Activated naive CD4-positive, alpha-beta T cell treated with anti-CD3 and anti-CD28 coated beads, Interleukin-2, amount 50 U/mL, for 72 hours (primary cell): Measurements from ENCODE around the gene FKBP7. TPM values are rescaled to one million over a fixed set of nuclear protein-coding genes. Genes with fewer than 3 reads are reported as not detected.
"Not testable (repeated sequence)": the region's sequence is repeated elsewhere in the genome, so short reads cannot be mapped to it uniquely, and the experiment has no call there.

Experiments used
- ATAC-seq, 2 donors: fragments of 150-1000 bp; cut with Tn5 transposase; 2 replicates each; pipeline ENCODE4 v1.10.0; 2021; ENCODE audit warnings: mild to moderate bottlenecking in 2 of 2, moderate library complexity in 2 of 2
- DNase-seq, 2 donors: peaks; one replicate each; pipeline ENCODE4 v3.0.0; 2021 to 2022; ENCODE audit warnings: low spot score in 2 of 2
- H3K27ac Mint-ChIP-seq, 2 donors: one replicate each; pipeline ENCODE4 v1.8.0; 2022; ENCODE audit warnings: mild to moderate bottlenecking in 2 of 2, mixed read lengths in 2 of 2
- H3K36me3 Mint-ChIP-seq, 2 donors: one replicate each; pipeline ENCODE4 v1.8.0; 2022; ENCODE audit warnings: mixed read lengths in 2 of 2
- H3K9me3 Mint-ChIP-seq, 2 donors: one replicate each; pipeline ENCODE4 v1.8.0; 2022; ENCODE audit warnings: mixed read lengths in 2 of 2
- total RNA-seq, 2 donors: library from RNA; stranded (reverse); gene quantifications; one replicate each; pipeline ENCODE4 v1.2.3, GENCODE V29; 2022

Gene FKBP7
- 1 to 10 TPM; 1.6 to 2.8 TPM for total RNA-seq

- H3K36me3 Mint-ChIP-seq: peaks cover 4 to 5% of the 10 kb centered on the region in 2 donors
- peak; percentile 78 to 83 for DNase-seq
- peak; percentile 72 to 81 for ATAC-seq
- peak within 1 kb of the TSS; percentile 90 to 95 for H3K27ac Mint-ChIP-seq
- H3K9me3 Mint-ChIP-seq: no peaks in the 10 kb centered on the region
Observed at GRCh38 chr2:178478439-178479274, at the start of gene FKBP7. Gene FKBP7 (minus strand): TSS chr2:178478600. CDS start chr2:178478499, 101 bp downstream.

GRCh38 chr2:178527592-178527991 lies 49.2 kb upstream of the FKBP7 start:
- DNase-seq: no peak
- no peak for ATAC-seq
- Mint-ChIP-seq H3K27ac (no peak overlapping the region), H3K9me3 (peaks cover 4 to 5% of the 10 kb centered on the region in 2 donors), H3K36me3 (peaks cover 29 to 44% of the 10 kb centered on the region in 2 donors)

- DNase-seq (no peak), ATAC-seq (no peak)
- Mint-ChIP-seq H3K36me3 (peaks cover 20 to 41% of the 10 kb centered on the region in 2 donors), H3K27ac (no peak overlapping the region), H3K9me3 (peaks cover 5 to 6% of the 10 kb centered on the region in 2 donors)
Observed at GRCh38 chr2:178526256-178526655, 47.9 kb upstream of the FKBP7 start.

- H3K9me3 Mint-ChIP-seq, ATAC-seq, H3K27ac Mint-ChIP-seq, DNase-seq: not testable (repeated sequence)
- H3K36me3 Mint-ChIP-seq: peaks cover 20 to 40% of the 10 kb centered on the region in 2 donors
Observed at GRCh38 chr2:178525460-178525859, 47.1 kb upstream of the FKBP7 start.

- not testable (repeated sequence) for DNase-seq, H3K9me3 Mint-ChIP-seq, H3K27ac Mint-ChIP-seq, ATAC-seq
- peaks cover 20 to 40% of the 10 kb centered on the region in 2 donors for H3K36me3 Mint-ChIP-seq
Observed at GRCh38 chr2:178525010-178525409, 46.6 kb upstream of the FKBP7 start.

GRCh38 chr2:178523596-178524134 lies 45.3 kb upstream of the FKBP7 start:
- ATAC-seq (no peak), DNase-seq (no peak)
- peaks cover 5 to 6% of the 10 kb centered on the region in 2 donors for H3K9me3 Mint-ChIP-seq
- H3K36me3 Mint-ChIP-seq: peaks cover 20 to 40% of the 10 kb centered on the region in 2 donors
- peak overlapping the region; percentile 94 to 96 for H3K27ac Mint-ChIP-seq

- peaks cover 5 to 6% of the 10 kb centered on the region in 2 donors for H3K9me3 Mint-ChIP-seq
- H3K36me3 Mint-ChIP-seq: peaks cover 20 to 42% of the 10 kb centered on the region in 2 donors
- DNase-seq (peak; percentile 84 to 87), ATAC-seq (peak; percentile 83 to 89)
- peak overlapping the region; percentile 94 to 96 for H3K27ac Mint-ChIP-seq
Observed at GRCh38 chr2:178522950-178523595, 44.7 kb upstream of the FKBP7 start.

- DNase-seq: peak in 1 of 2 donors; percentile 61
- ATAC-seq: peak; percentile 71 to 83
- H3K36me3 Mint-ChIP-seq: peaks cover 20 to 47% of the 10 kb centered on the region in 2 donors
- peaks cover 5 to 6% of the 10 kb centered on the region in 2 donors for H3K9me3 Mint-ChIP-seq
- H3K27ac Mint-ChIP-seq: peak overlapping the region; percentile 56 to 94
Observed at GRCh38 chr2:178521304-178522150, 43.1 kb upstream of the FKBP7 start.

- H3K36me3 Mint-ChIP-seq: peaks cover under 1 to 31% of the 10 kb centered on the region in 2 donors
- no peak for ATAC-seq
- H3K27ac Mint-ChIP-seq: no peak overlapping the region
- H3K9me3 Mint-ChIP-seq: peaks cover 5 to 6% of the 10 kb centered on the region in 2 donors
- DNase-seq: no peak
Observed at GRCh38 chr2:178517496-178517895, 39.1 kb upstream of the FKBP7 start.

- H3K36me3 Mint-ChIP-seq: peaks cover 2 to 26% of the 10 kb centered on the region in 2 donors
- DNase-seq: peak in 1 of 2 donors; percentile 44
- peak; percentile 93 to 99 for ATAC-seq
- no peaks in the 10 kb centered on the region for H3K9me3 Mint-ChIP-seq
- peak overlapping the region; percentile 41 to 94 for H3K27ac Mint-ChIP-seq
Observed at GRCh38 chr2:178514664-178515063, 36.3 kb upstream of the FKBP7 start.

GRCh38 chr2:178513876-178514275 lies 35.5 kb upstream of the FKBP7 start:
- no peak for DNase-seq
- Mint-ChIP-seq H3K36me3 (peaks cover 4 to 26% of the 10 kb centered on the region in 2 donors), H3K9me3 (no peaks in the 10 kb centered on the region), H3K27ac (no peak overlapping the region)
- ATAC-seq: no peak

GRCh38 chr2:178512484-178512883 lies 34.1 kb upstream of the FKBP7 start:
- H3K27ac Mint-ChIP-seq: no peak overlapping the region
- peak in 1 of 2 donors; percentile 15 for ATAC-seq
- peaks cover 4 to 19% of the 10 kb centered on the region in 2 donors for H3K36me3 Mint-ChIP-seq
- no peak for DNase-seq
- no peaks in the 10 kb centered on the region for H3K9me3 Mint-ChIP-seq

GRCh38 chr2:178510384-178510783 lies 32.0 kb upstream of the FKBP7 start:
- DNase-seq: no peak
- Mint-ChIP-seq H3K27ac (no peak overlapping the region), H3K36me3 (peaks cover 4 to 26% of the 10 kb centered on the region in 2 donors), H3K9me3 (no peaks in the 10 kb centered on the region)
- ATAC-seq: no peak

GRCh38 chr2:178508646-178509045 lies 30.2 kb upstream of the FKBP7 start:
- Mint-ChIP-seq H3K36me3 (peaks cover 4 to 26% of the 10 kb centered on the region in 2 donors), H3K9me3 (no peaks in the 10 kb centered on the region), H3K27ac (peak overlapping the region in 1 of 2 donors; percentile 24)
- DNase-seq (no peak), ATAC-seq (no peak)

GRCh38 chr2:178506949-178507348 lies 28.5 kb upstream of the FKBP7 start:
- H3K9me3 Mint-ChIP-seq: no peaks in the 10 kb centered on the region
- ATAC-seq (no peak), DNase-seq (no peak)
- no peak overlapping the region for H3K27ac Mint-ChIP-seq
- peaks cover 4 to 18% of the 10 kb centered on the region in 2 donors for H3K36me3 Mint-ChIP-seq

- Mint-ChIP-seq H3K27ac (no peak overlapping the region), H3K36me3 (peaks cover 4 to 16% of the 10 kb centered on the region in 2 donors), H3K9me3 (no peaks in the 10 kb centered on the region)
- no peak for DNase-seq
- ATAC-seq: no peak
Observed at GRCh38 chr2:178506524-178506923, 28.1 kb upstream of the FKBP7 start.
